ENCODE measurements around the gene SREK1IP1.

SREK1IP1 gene

GRCh38 chr5:64768358-64769312 is at the start of gene SREK1IP1, which contains the start of gene CWC27:
SREK1IP1 (minus strand) TSS chr5:64768691; CDS start chr5:64768517, 174 bp downstream.
CWC27 (plus strand) TSS chr5:64768930; CDS start chr5:64769147, 217 bp downstream.
- Histone ChIP-seq H3K4me1 (ENCODE audit: insufficient read depth, low read length) (peaks cover 20% of the 10 kb centered on the region), H3K27me3 (ENCODE audit: insufficient read depth, low read length) (no peaks in the 10 kb centered on the region), H3K4me3 (ENCODE audit: low read length) (peak within 1 kb of the TSS; percentile 90), H3K9me3 (ENCODE audit: low read length) (no peaks in the 10 kb centered on the region), H3K36me3 (ENCODE audit: insufficient read depth, low read length) (peaks cover 28% of the 10 kb centered on the region), H2AFZ (ENCODE audit: low read depth, low read length) (peak within 1 kb of the TSS; percentile 41)

- Histone ChIP-seq H3K36me3 (ENCODE audit: insufficient read depth, low read length) (peaks cover 2% of the 10 kb centered on the region), H3K9me3 (ENCODE audit: low read length) (no peaks in the 10 kb centered on the region), H3K27me3 (ENCODE audit: insufficient read depth, low read length) (no peaks in the 10 kb centered on the region), H3K4me1 (ENCODE audit: insufficient read depth, low read length) (no peaks in the 10 kb centered on the region), H2AFZ (ENCODE audit: low read depth, low read length) (no peak overlapping the region), H3K4me3 (ENCODE audit: low read length) (no peak overlapping the region)
Observed at GRCh38 chr5:64818245-64818644, 49.8 kb upstream of the SREK1IP1 start.

GRCh38 chr5:64814073-64814472 is 45.6 kb upstream of the SREK1IP1 start:
- no peaks in the 10 kb centered on the region for H3K27me3 ChIP-seq (ENCODE audit: insufficient read depth, low read length)
- H3K4me1 ChIP-seq (ENCODE audit: insufficient read depth, low read length): no peaks in the 10 kb centered on the region
- H3K4me3 ChIP-seq (ENCODE audit: low read length): no peak overlapping the region
- H2AFZ ChIP-seq (ENCODE audit: low read depth, low read length): no peak overlapping the region
- H3K9me3 ChIP-seq (ENCODE audit: low read length): no peaks in the 10 kb centered on the region
- H3K36me3 ChIP-seq (ENCODE audit: insufficient read depth, low read length): peaks cover 2% of the 10 kb centered on the region

- no peak overlapping the region for H3K4me3 ChIP-seq (ENCODE audit: low read length)
- H2AFZ ChIP-seq (ENCODE audit: low read depth, low read length): no peak overlapping the region
- H3K36me3 ChIP-seq (ENCODE audit: insufficient read depth, low read length): peaks cover 22% of the 10 kb centered on the region
- H3K9me3 ChIP-seq (ENCODE audit: low read length): no peaks in the 10 kb centered on the region
- H3K4me1 ChIP-seq (ENCODE audit: insufficient read depth, low read length): no peaks in the 10 kb centered on the region
- no peaks in the 10 kb centered on the region for H3K27me3 ChIP-seq (ENCODE audit: insufficient read depth, low read length)
Observed at GRCh38 chr5:64811050-64811640, 42.7 kb upstream of the SREK1IP1 start.

GRCh38 chr5:64807520-64807919 is 39.0 kb upstream of the SREK1IP1 start:
- Histone ChIP-seq H3K36me3 (ENCODE audit: insufficient read depth, low read length) (peaks cover 33% of the 10 kb centered on the region), H3K4me3 (ENCODE audit: low read length) (no peak overlapping the region), H3K9me3 (ENCODE audit: low read length) (no peaks in the 10 kb centered on the region), H2AFZ (ENCODE audit: low read depth, low read length) (no peak overlapping the region), H3K4me1 (ENCODE audit: insufficient read depth, low read length) (no peaks in the 10 kb centered on the region), H3K27me3 (ENCODE audit: insufficient read depth, low read length) (no peaks in the 10 kb centered on the region)

GRCh38 chr5:64806537-64806936 is 38.0 kb upstream of the SREK1IP1 start:
- H3K27me3 ChIP-seq (ENCODE audit: insufficient read depth, low read length): no peaks in the 10 kb centered on the region
- H3K4me3 ChIP-seq (ENCODE audit: low read length): no peak overlapping the region
- H3K36me3 ChIP-seq (ENCODE audit: insufficient read depth, low read length): peaks cover 33% of the 10 kb centered on the region
- no peak overlapping the region for H2AFZ ChIP-seq (ENCODE audit: low read depth, low read length)
- no peaks in the 10 kb centered on the region for H3K9me3 ChIP-seq (ENCODE audit: low read length)
- no peaks in the 10 kb centered on the region for H3K4me1 ChIP-seq (ENCODE audit: insufficient read depth, low read length)

- Histone ChIP-seq H2AFZ (ENCODE audit: low read depth, low read length) (no peak overlapping the region), H3K4me1 (ENCODE audit: insufficient read depth, low read length) (no peaks in the 10 kb centered on the region), H3K27me3 (ENCODE audit: insufficient read depth, low read length) (no peaks in the 10 kb centered on the region), H3K4me3 (ENCODE audit: low read length) (no peak overlapping the region), H3K36me3 (ENCODE audit: insufficient read depth, low read length) (peaks cover 16% of the 10 kb centered on the region), H3K9me3 (ENCODE audit: low read length) (no peaks in the 10 kb centered on the region)
Observed at GRCh38 chr5:64800926-64801325, 32.4 kb upstream of the SREK1IP1 start.

- no peak overlapping the region for H2AFZ ChIP-seq (ENCODE audit: low read depth, low read length)
- H3K4me1 ChIP-seq (ENCODE audit: insufficient read depth, low read length): no peaks in the 10 kb centered on the region
- no peak overlapping the region for H3K4me3 ChIP-seq (ENCODE audit: low read length)
- peaks cover 14% of the 10 kb centered on the region for H3K36me3 ChIP-seq (ENCODE audit: insufficient read depth, low read length)
- H3K9me3 ChIP-seq (ENCODE audit: low read length): no peaks in the 10 kb centered on the region
- H3K27me3 ChIP-seq (ENCODE audit: insufficient read depth, low read length): no peaks in the 10 kb centered on the region
Observed at GRCh38 chr5:64796301-64796700, 27.8 kb upstream of the SREK1IP1 start.

- Histone ChIP-seq H3K27me3 (ENCODE audit: insufficient read depth, low read length) (no peaks in the 10 kb centered on the region), H3K36me3 (ENCODE audit: insufficient read depth, low read length) (peaks cover 10% of the 10 kb centered on the region), H2AFZ (ENCODE audit: low read depth, low read length) (no peak overlapping the region), H3K4me3 (ENCODE audit: low read length) (no peak overlapping the region), H3K9me3 (ENCODE audit: low read length) (no peaks in the 10 kb centered on the region), H3K4me1 (ENCODE audit: insufficient read depth, low read length) (no peaks in the 10 kb centered on the region)
Observed at GRCh38 chr5:64794053-64794770, 25.7 kb upstream of the SREK1IP1 start.

GRCh38 chr5:64792469-64792868 is 24.0 kb upstream of the SREK1IP1 start:
- H3K9me3 ChIP-seq (ENCODE audit: low read length): no peaks in the 10 kb centered on the region
- peaks cover 10% of the 10 kb centered on the region for H3K36me3 ChIP-seq (ENCODE audit: insufficient read depth, low read length)
- no peaks in the 10 kb centered on the region for H3K4me1 ChIP-seq (ENCODE audit: insufficient read depth, low read length)
- H2AFZ ChIP-seq (ENCODE audit: low read depth, low read length): no peak overlapping the region
- no peaks in the 10 kb centered on the region for H3K27me3 ChIP-seq (ENCODE audit: insufficient read depth, low read length)
- H3K4me3 ChIP-seq (ENCODE audit: low read length): no peak overlapping the region

- peaks cover 18% of the 10 kb centered on the region for H3K36me3 ChIP-seq (ENCODE audit: insufficient read depth, low read length)
- no peaks in the 10 kb centered on the region for H3K9me3 ChIP-seq (ENCODE audit: low read length)
- H3K27me3 ChIP-seq (ENCODE audit: insufficient read depth, low read length): no peaks in the 10 kb centered on the region
Observed at GRCh38 chr5:64790210-64790609, 21.7 kb upstream of the SREK1IP1 start.

GRCh38 chr5:64789457-64789856 is 21.0 kb upstream of the SREK1IP1 start:
- Histone ChIP-seq H2AFZ (ENCODE audit: low read depth, low read length) (no peak overlapping the region), H3K36me3 (ENCODE audit: insufficient read depth, low read length) (peaks cover 17% of the 10 kb centered on the region), H3K27me3 (ENCODE audit: insufficient read depth, low read length) (no peaks in the 10 kb centered on the region), H3K4me3 (ENCODE audit: low read length) (no peak overlapping the region), H3K4me1 (ENCODE audit: insufficient read depth, low read length) (no peaks in the 10 kb centered on the region), H3K9me3 (ENCODE audit: low read length) (no peaks in the 10 kb centered on the region)

More at GRCh38 chr5:64790210-64790609, 21.7 kb upstream of the SREK1IP1 start:
- H3K4me1 ChIP-seq (ENCODE audit: insufficient read depth, low read length): no peaks in the 10 kb centered on the region
- H2AFZ ChIP-seq (ENCODE audit: low read depth, low read length): no peak overlapping the region
- H3K4me3 ChIP-seq (ENCODE audit: low read length): no peak overlapping the region

- Histone ChIP-seq H2AFZ (ENCODE audit: low read depth, low read length) (no peak overlapping the region), H3K9me3 (ENCODE audit: low read length) (no peaks in the 10 kb centered on the region)
Observed at GRCh38 chr5:64788156-64788555, 19.7 kb upstream of the SREK1IP1 start.

More at GRCh38 chr5:64788156-64788555, 19.7 kb upstream of the SREK1IP1 start:
- H3K27me3 ChIP-seq (ENCODE audit: insufficient read depth, low read length): no peaks in the 10 kb centered on the region
- peaks cover 14% of the 10 kb centered on the region for H3K36me3 ChIP-seq (ENCODE audit: insufficient read depth, low read length)
- H3K4me3 ChIP-seq (ENCODE audit: low read length): no peak overlapping the region
- peaks cover 6% of the 10 kb centered on the region for H3K4me1 ChIP-seq (ENCODE audit: insufficient read depth, low read length)
